Karpas-422 (cell line): ENCODE results near the gene HDAC9. TPM values are rescaled to one million over a fixed set of nuclear protein-coding genes. Genes with fewer than 3 reads are reported as not detected.

Experiments
- DNase-seq: peaks from one replicate; pipeline ENCODE4 v3.0.0-alpha.2; 2015
- H2AFZ ChIP-seq: fragments of 200-600 bp; sonication (generic); 2 replicates; pipeline ENCODE4 v1.6.1; 2014; ENCODE audit warnings: antibody characterized with exemption, low read length, mixed read lengths
- H3K27ac ChIP-seq: fragments of 200-600 bp; sonication (generic); 2 replicates; pipeline ENCODE4 v1.5.1; 2014; ENCODE audit warnings: mild to moderate bottlenecking, low read length, moderate library complexity
- H3K27me3 ChIP-seq: fragments of 200-600 bp; sonication (generic); 2 replicates; pipeline ENCODE4 v1.6.1; 2014; ENCODE audit warnings: low read length, mixed read lengths
- H3K36me3 ChIP-seq: fragments of 200-600 bp; sonication (generic); 2 replicates; pipeline ENCODE4 v1.6.1; 2014; ENCODE audit warnings: low read length, mixed read lengths; ENCODE audit not compliant: insufficient read depth
- H3K4me1 ChIP-seq: fragments of 200-600 bp; sonication (generic); 2 replicates; pipeline ENCODE4 v1.6.1; 2014; ENCODE audit warnings: mild to moderate bottlenecking, low read length, mixed read lengths
- H3K4me2 ChIP-seq: fragments of 200-600 bp; sonication (generic); 2 replicates; pipeline ENCODE4 v1.6.1; 2014; ENCODE audit warnings: low read length, low read depth, mild to moderate bottlenecking; ENCODE audit not compliant: poor library complexity, severe bottlenecking
- H3K4me3 ChIP-seq: fragments of 200-600 bp; sonication (generic); 2 replicates; pipeline ENCODE4 v1.5.1; 2014; ENCODE audit warnings: mild to moderate bottlenecking, antibody characterized with exemption, low read length, mixed read lengths
- H3K79me2 ChIP-seq: fragments of 200-600 bp; sonication (generic); 2 replicates; pipeline ENCODE4 v1.6.1; 2014; ENCODE audit warnings: mild to moderate bottlenecking, low read length, mixed read lengths
- H3K9ac ChIP-seq: fragments of 200-600 bp; sonication (generic); 2 replicates; pipeline ENCODE4 v1.6.0; 2014; ENCODE audit warnings: low read length
- H3K9me2 ChIP-seq: fragments of 200-600 bp; sonication (generic), shearing (Covaris generic); replicated peaks from 2 replicates; pipeline ENCODE4 v1.6.0; 2014; ENCODE audit warnings: mild to moderate bottlenecking, low read length, moderate library complexity; ENCODE audit not compliant: insufficient read depth
- H3K9me3 ChIP-seq: fragments of 300-700, 200-600 bp; sonication (generic); 2 replicates; pipeline ENCODE4 v1.6.1; 2014; ENCODE audit warnings: low read length, mixed read lengths
- H4K20me1 ChIP-seq: fragments of 200-600 bp; sonication (generic); 2 replicates; pipeline ENCODE4 v1.6.1; 2014; ENCODE audit warnings: mild to moderate bottlenecking, antibody characterized with exemption, low read length, low read depth; ENCODE audit not compliant: insufficient read depth
- total RNA-seq: library from RNA; depleted of rRNA; stranded (reverse); fragments of >200 nt; shearing (Covaris generic); gene quantifications from 2 replicates; pipeline ENCODE4 v1.2.3, GENCODE V29; 2014; ENCODE audit warnings: low replicate concordance

HDAC9 gene
- total RNA-seq, 1 experiment from 2014 or later, result 5.2 TPM

GRCh38 chr7:18474944-18475343 lies 20.6 kb upstream of the HDAC9 start:
- H2AFZ ChIP-seq, result no peak overlapping the region
- H3K4me2 ChIP-seq, result no peak overlapping the region
- no peaks in the 10 kb centered on the region for H3K27me3 ChIP-seq
- H3K9me2 ChIP-seq, result no peaks in the 10 kb centered on the region
- H3K4me3 ChIP-seq, result no peak overlapping the region
- H4K20me1 ChIP-seq, result no peaks in the 10 kb centered on the region
- H3K4me1 ChIP-seq, result no peaks in the 10 kb centered on the region
- H3K36me3 ChIP-seq, result no peaks in the 10 kb centered on the region
- no peaks in the 10 kb centered on the region for H3K79me2 ChIP-seq
- DNase-seq, result no peak
- H3K9me3 ChIP-seq, result no peaks in the 10 kb centered on the region
- no peak overlapping the region for H3K9ac ChIP-seq
- H3K27ac ChIP-seq, result no peak overlapping the region

GRCh38 chr7:18475488-18475887 lies 20.1 kb upstream of the HDAC9 start:
- Histone ChIP-seq H3K4me2 (no peak overlapping the region), H3K27me3 (no peaks in the 10 kb centered on the region), H2AFZ (no peak overlapping the region), H3K27ac (no peak overlapping the region), H3K9me2 (no peaks in the 10 kb centered on the region), H3K79me2 (no peaks in the 10 kb centered on the region), H3K4me1 (no peaks in the 10 kb centered on the region), H3K36me3 (no peaks in the 10 kb centered on the region), H3K9me3 (no peaks in the 10 kb centered on the region), H3K4me3 (no peak overlapping the region), H4K20me1 (no peaks in the 10 kb centered on the region), H3K9ac (no peak overlapping the region)
- no peak for DNase-seq

GRCh38 chr7:18481776-18482175 lies 13.8 kb upstream of the HDAC9 start:
- H2AFZ ChIP-seq, result no peak overlapping the region
- no peaks in the 10 kb centered on the region for H3K79me2 ChIP-seq
- no peak overlapping the region for H3K9ac ChIP-seq
- no peak for DNase-seq
- H3K4me1 ChIP-seq, result no peaks in the 10 kb centered on the region
- H3K4me2 ChIP-seq, result no peak overlapping the region
- no peaks in the 10 kb centered on the region for H3K36me3 ChIP-seq
- H3K27ac ChIP-seq, result no peak overlapping the region
- H3K9me2 ChIP-seq, result no peaks in the 10 kb centered on the region
- no peaks in the 10 kb centered on the region for H3K9me3 ChIP-seq
- no peaks in the 10 kb centered on the region for H3K27me3 ChIP-seq
- H3K4me3 ChIP-seq, result no peak overlapping the region
- no peaks in the 10 kb centered on the region for H4K20me1 ChIP-seq

- H3K36me3 ChIP-seq, result no peaks in the 10 kb centered on the region
- H3K27me3 ChIP-seq, result no peaks in the 10 kb centered on the region
- H3K9me3 ChIP-seq, result no peaks in the 10 kb centered on the region
- H3K9ac ChIP-seq, result no peak overlapping the region
- H4K20me1 ChIP-seq, result no peaks in the 10 kb centered on the region
- H3K4me1 ChIP-seq, result no peaks in the 10 kb centered on the region
- no peaks in the 10 kb centered on the region for H3K79me2 ChIP-seq
- no peak overlapping the region for H3K4me2 ChIP-seq
- H3K4me3 ChIP-seq, result no peak overlapping the region
- H2AFZ ChIP-seq, result no peak overlapping the region
- peak; percentile 16 for DNase-seq
- no peak overlapping the region for H3K27ac ChIP-seq
- no peaks in the 10 kb centered on the region for H3K9me2 ChIP-seq
Observed at GRCh38 chr7:18488049-18488448, 7.5 kb upstream of the HDAC9 start.

- no peaks in the 10 kb centered on the region for H3K79me2 ChIP-seq
- no peaks in the 10 kb centered on the region for H3K27me3 ChIP-seq
- DNase-seq, result peak; percentile 34
- H3K4me1 ChIP-seq, result peaks cover under 1% of the 10 kb centered on the region
- H3K4me3 ChIP-seq, result no peak overlapping the region
- no peaks in the 10 kb centered on the region for H3K9me3 ChIP-seq
- no peak overlapping the region for H3K4me2 ChIP-seq
- no peak overlapping the region for H3K27ac ChIP-seq
- H4K20me1 ChIP-seq, result no peaks in the 10 kb centered on the region
- H3K36me3 ChIP-seq, result no peaks in the 10 kb centered on the region
- no peak overlapping the region for H3K9ac ChIP-seq
- no peak overlapping the region for H2AFZ ChIP-seq
- no peaks in the 10 kb centered on the region for H3K9me2 ChIP-seq
Observed at GRCh38 chr7:18489624-18490023, 5.9 kb upstream of the HDAC9 start.

GRCh38 chr7:18491871-18492270 lies 3.7 kb upstream of the HDAC9 start:
- no peaks in the 10 kb centered on the region for H3K36me3 ChIP-seq
- H2AFZ ChIP-seq, result no peak overlapping the region
- no peak overlapping the region for H3K4me3 ChIP-seq
- H3K4me1 ChIP-seq, result peaks cover 23% of the 10 kb centered on the region
- H3K4me2 ChIP-seq, result no peak overlapping the region
- H3K9ac ChIP-seq, result no peak overlapping the region
- H3K27ac ChIP-seq, result no peak overlapping the region
- no peaks in the 10 kb centered on the region for H3K79me2 ChIP-seq
- H3K27me3 ChIP-seq, result no peaks in the 10 kb centered on the region
- DNase-seq, result peak; percentile 33
- H3K9me3 ChIP-seq, result no peaks in the 10 kb centered on the region
- H4K20me1 ChIP-seq, result no peaks in the 10 kb centered on the region
- no peaks in the 10 kb centered on the region for H3K9me2 ChIP-seq

- Histone ChIP-seq H4K20me1 (no peaks in the 10 kb centered on the region), H3K27me3 (no peaks in the 10 kb centered on the region), H3K9ac (no peak overlapping the region), H3K9me3 (no peaks in the 10 kb centered on the region), H3K4me2 (no peak overlapping the region), H3K4me3 (no peak overlapping the region), H2AFZ (no peak overlapping the region), H3K36me3 (no peaks in the 10 kb centered on the region), H3K9me2 (no peaks in the 10 kb centered on the region), H3K27ac (no peak overlapping the region), H3K79me2 (no peaks in the 10 kb centered on the region), H3K4me1 (peaks cover 40% of the 10 kb centered on the region)
- DNase-seq, result no peak
Observed at GRCh38 chr7:18494406-18494805, 1.1 kb upstream of the HDAC9 start.

GRCh38 chr7:18494821-18495408 lies 634 bp upstream of the HDAC9 start:
- H3K36me3 ChIP-seq, result no peaks in the 10 kb centered on the region
- no peaks in the 10 kb centered on the region for H3K9me3 ChIP-seq
- H3K9me2 ChIP-seq, result no peaks in the 10 kb centered on the region
- peak; percentile 4 for DNase-seq
- H4K20me1 ChIP-seq, result no peaks in the 10 kb centered on the region
- peak overlapping the region; percentile 91 for H3K4me2 ChIP-seq
- no peak overlapping the region for H2AFZ ChIP-seq
- H3K27me3 ChIP-seq, result no peaks in the 10 kb centered on the region
- no peak overlapping the region for H3K9ac ChIP-seq
- H3K27ac ChIP-seq, result no peak overlapping the region
- H3K79me2 ChIP-seq, result no peaks in the 10 kb centered on the region
- H3K4me3 ChIP-seq, result peak overlapping the region; percentile 68
- peaks cover 40% of the 10 kb centered on the region for H3K4me1 ChIP-seq

- no peaks in the 10 kb centered on the region for H4K20me1 ChIP-seq
- H3K9me2 ChIP-seq, result no peaks in the 10 kb centered on the region
- peak; percentile 56 for DNase-seq
- no peaks in the 10 kb centered on the region for H3K79me2 ChIP-seq
- no peak overlapping the region for H3K27ac ChIP-seq
- no peaks in the 10 kb centered on the region for H3K27me3 ChIP-seq
- H2AFZ ChIP-seq, result peak overlapping the region; percentile 85
- no peaks in the 10 kb centered on the region for H3K36me3 ChIP-seq
- peak overlapping the region; percentile 57 for H3K9ac ChIP-seq
- peak overlapping the region; percentile 68 for H3K4me3 ChIP-seq
- peaks cover 44% of the 10 kb centered on the region for H3K4me1 ChIP-seq
- no peaks in the 10 kb centered on the region for H3K9me3 ChIP-seq
- H3K4me2 ChIP-seq, result peak overlapping the region; percentile 91
Observed at GRCh38 chr7:18496341-18496700, 772 bp downstream of the HDAC9 start.
